ENCODE data around the gene NHP2.

DNA sequence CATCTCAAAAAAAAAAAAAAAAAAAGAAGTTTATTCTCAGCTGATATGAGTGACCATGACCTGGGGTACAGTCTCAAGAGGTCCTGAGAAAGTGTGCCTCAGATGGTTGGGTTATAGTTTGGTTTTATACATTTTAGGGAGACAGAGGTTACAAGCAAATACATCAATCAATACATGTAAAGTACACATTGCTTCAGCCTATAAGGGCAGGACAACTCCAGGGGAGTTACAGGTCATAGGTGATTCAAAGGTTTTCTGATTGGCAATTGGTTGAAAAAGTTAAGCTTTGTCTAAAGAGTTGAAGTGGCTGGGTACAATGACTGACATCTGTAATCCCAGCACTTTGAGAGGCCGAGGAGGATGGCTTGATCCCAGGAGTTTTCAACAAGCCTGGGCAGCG is 35.7 kb upstream of the NHP2 start:
- TF ChIP-seq, protein P1, sequence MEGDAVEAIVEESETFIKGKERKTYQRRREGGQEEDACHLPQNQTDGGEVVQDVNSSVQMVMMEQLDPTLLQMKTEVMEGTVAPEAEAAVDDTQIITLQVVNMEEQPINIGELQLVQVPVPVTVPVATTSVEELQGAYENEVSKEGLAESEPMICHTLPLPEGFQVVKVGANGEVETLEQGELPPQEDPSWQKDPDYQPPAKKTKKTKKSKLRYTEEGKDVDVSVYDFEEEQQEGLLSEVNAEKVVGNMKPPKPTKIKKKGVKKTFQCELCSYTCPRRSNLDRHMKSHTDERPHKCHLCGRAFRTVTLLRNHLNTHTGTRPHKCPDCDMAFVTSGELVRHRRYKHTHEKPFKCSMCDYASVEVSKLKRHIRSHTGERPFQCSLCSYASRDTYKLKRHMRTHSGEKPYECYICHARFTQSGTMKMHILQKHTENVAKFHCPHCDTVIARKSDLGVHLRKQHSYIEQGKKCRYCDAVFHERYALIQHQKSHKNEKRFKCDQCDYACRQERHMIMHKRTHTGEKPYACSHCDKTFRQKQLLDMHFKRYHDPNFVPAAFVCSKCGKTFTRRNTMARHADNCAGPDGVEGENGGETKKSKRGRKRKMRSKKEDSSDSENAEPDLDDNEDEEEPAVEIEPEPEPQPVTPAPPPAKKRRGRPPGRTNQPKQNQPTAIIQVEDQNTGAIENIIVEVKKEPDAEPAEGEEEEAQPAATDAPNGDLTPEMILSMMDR (IDR thresholded peaks at IDR 0.05; ENCODE audit: poor library complexity), result no peak
- TF ChIP-seq EZH2phosphoT487 (IDR thresholded peaks at IDR 0.05; ENCODE audit: low read depth, severe bottlenecking, unreplicated experiment), result no peak
